Neutrophil (primary cell): ENCODE results near the gene ATAD3C.

Experiments used
- H3K27ac ChIP-seq: fragments of 200-600 bp; sonication (generic); 2 replicates; pipeline ENCODE4 v1.5.1; 2016; ENCODE audit warnings: mild to moderate bottlenecking, moderate library complexity
- H3K27me3 ChIP-seq: fragments of 200-600 bp; sonication (generic); 2 replicates; pipeline ENCODE4 v1.6.0; 2016; ENCODE audit warnings: mild to moderate bottlenecking
- H3K36me3 ChIP-seq: fragments of 200-600 bp; sonication (generic); 2 replicates; pipeline ENCODE4 v1.5.1; 2017
- H3K4me1 ChIP-seq, 2 experiments: fragments of 200-600 bp in 1 of 2; sonication (generic) in 1 of 2; 1 replicate in 1 of 2; 2 replicates in 1 of 2; pipeline versions ENCODE4 v1.5.1 to v1.6.1; 2013 to 2016; ENCODE audit warnings: low read depth in 1 of 2, low read length in 1 of 2, mild to moderate bottlenecking in 1 of 2, moderate library complexity in 1 of 2; ENCODE audit not compliant: control insufficient read depth in 1 of 2, insufficient read depth in 1 of 2
- H3K4me3 ChIP-seq, 2 experiments: fragments of 200-600 bp in 1 of 2; sonication (generic) in 1 of 2; 1 replicate in 1 of 2; 2 replicates in 1 of 2; pipeline ENCODE4 v1.5.1; 2013 to 2016; ENCODE audit warnings: low read depth in 1 of 2, low read length in 1 of 2, mild to moderate bottlenecking in 1 of 2, moderate library complexity in 1 of 2
- H3K9me3 ChIP-seq: fragments of 200-600 bp; sonication (generic); 2 replicates; pipeline ENCODE4 v1.5.1; 2016
- CTCF ChIP-seq: fragments of 200-600 bp; sonication (generic); IDR thresholded peaks from 2 replicates; pipeline ENCODE4 v1.5.1; 2016; ENCODE audit warnings: antibody characterized with exemption

The ATAD3C gene

GRCh38 chr1:1435911-1436629 is 13.4 kb upstream of the ATAD3C start:
- TF ChIP-seq CTCF, result no peak
- no peaks in the 10 kb centered on the region for H3K9me3 ChIP-seq
- H3K36me3 ChIP-seq, result no peaks in the 10 kb centered on the region
- H3K27me3 ChIP-seq, result peaks cover 84% of the 10 kb centered on the region
- peak overlapping the region in 1 of 2 experiments; percentile 7 for H3K4me3 ChIP-seq
- H3K4me1 ChIP-seq, result peaks cover 6 to 11% of the 10 kb centered on the region in 2 experiments
- no peak overlapping the region for H3K27ac ChIP-seq

- no peak for TF ChIP-seq CTCF
- Histone ChIP-seq H3K27me3 (peaks cover 78% of the 10 kb centered on the region), H3K4me3 (no peak overlapping the region), H3K9me3 (no peaks in the 10 kb centered on the region), H3K36me3 (no peaks in the 10 kb centered on the region), H3K27ac (no peak overlapping the region), H3K4me1 (peaks cover 6 to 11% of the 10 kb centered on the region in 2 experiments)
Observed at GRCh38 chr1:1436630-1437032, 12.9 kb upstream of the ATAD3C start.

GRCh38 chr1:1437033-1437903 is 12.2 kb upstream of the ATAD3C start:
- H3K27ac ChIP-seq, result no peak overlapping the region
- TF ChIP-seq CTCF, result no peak
- H3K36me3 ChIP-seq, result no peaks in the 10 kb centered on the region
- H3K4me1 ChIP-seq, result peaks cover 6 to 11% of the 10 kb centered on the region in 2 experiments
- no peak overlapping the region for H3K4me3 ChIP-seq
- H3K27me3 ChIP-seq, result peaks cover 72% of the 10 kb centered on the region
- no peaks in the 10 kb centered on the region for H3K9me3 ChIP-seq

GRCh38 chr1:1437904-1438376 is 11.5 kb upstream of the ATAD3C start:
- no peak for TF ChIP-seq CTCF
- Histone ChIP-seq H3K9me3 (no peaks in the 10 kb centered on the region), H3K4me3 (no peak overlapping the region), H3K27ac (no peak overlapping the region), H3K4me1 (peaks cover 6 to 11% of the 10 kb centered on the region in 2 experiments), H3K36me3 (no peaks in the 10 kb centered on the region), H3K27me3 (peaks cover 65% of the 10 kb centered on the region)

- H3K4me1 ChIP-seq, result peaks cover 6 to 11% of the 10 kb centered on the region in 2 experiments
- no peak overlapping the region for H3K27ac ChIP-seq
- peaks cover 57% of the 10 kb centered on the region for H3K27me3 ChIP-seq
- no peaks in the 10 kb centered on the region for H3K9me3 ChIP-seq
- no peaks in the 10 kb centered on the region for H3K36me3 ChIP-seq
- TF ChIP-seq CTCF, result no peak
- no peak overlapping the region for H3K4me3 ChIP-seq
Observed at GRCh38 chr1:1438531-1439381, 10.7 kb upstream of the ATAD3C start.
